K562 (cell line): ENCODE results near the gene ZNF385D. TPM values are rescaled to one million over a fixed set of nuclear protein-coding genes. Genes with fewer than 3 reads are reported as not detected.

Experiments
- ATAC-seq: fragments of 200-7000 bp; cut with Tn5 transposase; 3 replicates; pipeline ENCODE4 v1.9.1; 2020; ENCODE audit warnings: moderate library complexity
- BruUV-seq: library from RNA; stranded (reverse); fragments of 400-500 nt; replicated peaks from 2 replicates; lab custom pipeline; 2021; lab: Mats Ljungman, UMichigan
- CTCF ChIA-PET: fragments of 300-600 bp; formaldehyde crosslinking; extraction: SDS; loops from one replicate; lab custom pipeline; 2021; ENCODE audit warnings: low intra/inter-chr PET ratio; lab: Yijun Ruan, JAX
- POLR2A ChIA-PET: fragments of 300-600, 350-650 bp; sonication (Branson Sonifier 250); formaldehyde crosslinking; extraction: SDS; loops from one replicate; lab custom pipeline; 2021; ENCODE audit warnings: antibody characterized with exemption, inconsistent platforms; lab: Yijun Ruan, JAX
- DNase-seq, 4 experiments: peaks; one replicate each; pipeline versions ENCODE4 v3.0.0 to v3.0.0-alpha.2; 2011 to 2018; ENCODE audit warnings: low spot score in 3 of 4, mixed read lengths in 3 of 4; ENCODE audit errors: extremely low read depth in 1 of 4
- FAIRE-seq: peaks from 2 replicates; lab custom pipeline; 2011; peaks lifted over from hg19 to GRCh38; lab: Jason Lieb, UNC
- H2AFZ ChIP-seq: 2 replicates; pipeline ENCODE4 v1.6.0; 2011; ENCODE audit warnings: low read depth, low read length, control low read depth, inconsistent platforms
- H3K27ac ChIP-seq: fragments of 200-600 bp; 3 replicates; pipeline ENCODE4 v1.8.0; 2011; ENCODE audit warnings: low read depth, mild to moderate bottlenecking, control low read depth, inconsistent platforms, low read length, moderate library complexity, mixed read lengths; ENCODE audit errors: extremely low read depth
- H3K27me3 ChIP-seq, 2 experiments: fragments of 300-600 bp in 1 of 2; 2 replicates in 1 of 2; 3 replicates in 1 of 2; pipeline versions ENCODE4 v1.6.0 to v1.8.0; 2011; ENCODE audit warnings: inconsistent platforms in 2 of 2, low read length in 2 of 2, mild to moderate bottlenecking in 1 of 2, mixed read lengths in 1 of 2, moderate library complexity in 1 of 2; ENCODE audit not compliant: control insufficient read depth in 2 of 2, insufficient read depth in 2 of 2
- H3K36me3 ChIP-seq: fragments of 300-600 bp; 3 replicates; pipeline ENCODE4 v1.8.0; 2011; ENCODE audit warnings: mild to moderate bottlenecking, low read length, inconsistent platforms; ENCODE audit not compliant: control insufficient read depth, insufficient read depth
- H3K4me1 ChIP-seq, 2 experiments: fragments of 200-600 bp in 1 of 2; replicated peaks in 1 of 2; 2 replicates in 1 of 2; 3 replicates in 1 of 2; pipeline versions ENCODE4 v1.5.1 to v1.8.0; 2011; ENCODE audit warnings: inconsistent platforms in 2 of 2, low read length in 2 of 2, mild to moderate bottlenecking in 1 of 2, mixed read lengths in 1 of 2, moderate library complexity in 1 of 2; ENCODE audit not compliant: control insufficient read depth in 2 of 2, insufficient read depth in 2 of 2
- H3K4me2 ChIP-seq: 2 replicates; pipeline ENCODE4 v1.6.1; 2011; ENCODE audit warnings: low read length, control low read depth, inconsistent platforms, mixed read lengths; ENCODE audit not compliant: insufficient read depth
- H3K4me3 ChIP-seq: fragments of 200-600 bp; sonication (generic), shearing (Covaris generic); 2 replicates; pipeline ENCODE4 v1.5.1; 2016; ENCODE audit warnings: control low read depth, inconsistent platforms
- H3K79me2 ChIP-seq: fragments of 200-600 bp; 3 replicates; pipeline ENCODE4 v1.8.0; 2011; ENCODE audit warnings: low read length, inconsistent platforms; ENCODE audit not compliant: control insufficient read depth, insufficient read depth
- H3K9ac ChIP-seq, 2 experiments: 2 replicates each; pipeline versions ENCODE4 v1.6.0 to v1.6.1; 2011; ENCODE audit warnings: low read depth in 2 of 2, low read length in 2 of 2, control low read depth in 1 of 2, inconsistent platforms in 1 of 2, mild to moderate bottlenecking in 1 of 2, mixed read lengths in 1 of 2; ENCODE audit not compliant: insufficient read depth in 1 of 2
- H3K9me1 ChIP-seq: one replicate; pipeline ENCODE4 v1.6.0; 2011; ENCODE audit warnings: inconsistent platforms, mild to moderate bottlenecking, low read length, moderate library complexity; ENCODE audit not compliant: control insufficient read depth, insufficient read depth
- H3K9me3 ChIP-seq: replicated peaks from 2 replicates; pipeline ENCODE4 v1.5.1; 2011; ENCODE audit warnings: low read depth, low read length, inconsistent platforms; ENCODE audit not compliant: control insufficient read depth, insufficient read depth
- H4K20me1 ChIP-seq: replicated peaks from 2 replicates; pipeline ENCODE4 v1.6.1; 2011; ENCODE audit warnings: low read length, inconsistent platforms, mixed read lengths; ENCODE audit not compliant: control insufficient read depth, insufficient read depth
- CEBPG ChIP-seq, 3 experiments: fragments of 200-800 bp in 1 of 3; sonication (Bioruptor generic) in 1 of 3; sonication (generic) in 1 of 3; formaldehyde crosslinking in 1 of 3; IDR thresholded peaks in 2 of 3; conservative IDR thresholded peaks in 1 of 3; 2 replicates each; pipeline versions ENCODE4 v1.6.1 to v1.8.0; 2016 to 2022; ENCODE audit warnings: missing compliant biosample characterization in 2 of 3, missing genetic modification characterization in 2 of 3, mild to moderate bottlenecking in 1 of 3, missing genetic modification reagents in 1 of 3
- HEY1 ChIP-seq: fragments of 250-450 bp; sonication (Bioruptor Pico); IDR thresholded peaks from 2 replicates; pipeline ENCODE4 v1.5.0; 2020; ENCODE audit warnings: mild to moderate bottlenecking, moderate library complexity, borderline replicate concordance
- HNRNPUL1 ChIP-seq: fragments of 200-400 bp; formaldehyde crosslinking; IDR thresholded peaks from 2 replicates; pipeline ENCODE4 v1.6.1; 2017; ENCODE audit warnings: low read length
- MEF2D ChIP-seq: conservative IDR thresholded peaks from 2 replicates; pipeline ENCODE4 v1.6.1; 2016; ENCODE audit warnings: low read depth, missing genetic modification characterization, missing compliant biosample characterization
- PHF21A ChIP-seq: fragments of 450-650 bp; IDR thresholded peaks from 2 replicates; pipeline ENCODE4 v1.6.1; 2017; ENCODE audit warnings: low read depth, borderline replicate concordance
- POLR3G ChIP-seq: IDR thresholded peaks from 2 replicates; pipeline ENCODE4 v1.6.1; 2011; ENCODE audit not compliant: insufficient read length, insufficient replicate concordance; ENCODE audit errors: extremely low read depth
- SETDB1 ChIP-seq: IDR thresholded peaks from one replicate; pipeline ENCODE4 v1.6.1; 2012; ENCODE audit warnings: low read length, control low read depth, inconsistent platforms
- ZNF551 ChIP-seq: fragments of 250-450 bp; sonication (Bioruptor Pico); IDR thresholded peaks from 2 replicates; pipeline ENCODE4 v1.5.0; 2021; ENCODE audit warnings: mild to moderate bottlenecking, moderate library complexity
- ZNF57 ChIP-seq: fragments of 450-650 bp; formaldehyde crosslinking; IDR thresholded peaks from 2 replicates; pipeline ENCODE4 v1.4.0; 2020; ENCODE audit warnings: mild to moderate bottlenecking, moderate library complexity
- ZSCAN29 ChIP-seq: fragments of 450-650 bp; IDR thresholded peaks from 2 replicates; pipeline ENCODE4 v1.6.1; 2017
- WGBS: fragments of 100-300 bp; shearing (Covaris generic); methylation state at CpG from one replicate; pipeline ENCODE4 v1.1.6; 2016; ENCODE audit warnings: low coverage, mixed read lengths; ENCODE audit not compliant: insufficient coverage; ENCODE audit errors: missing lambda C conversion rate; 5-methylcytosine and 5-hydroxymethylcytosine counted together
- in situ Hi-C: fragments of 300-500 bp; cut with MboI; formaldehyde crosslinking; loops from 4 replicates; pipeline ENCODE4 v1.15.0; 2018; ENCODE audit warnings: inconsistent platforms, mixed read lengths
- intact Hi-C: fragments of 100-400 bp; cut with micrococcal nuclease; formaldehyde crosslinking; loops from 2 replicates; pipeline ENCODE4 v1.14.2; 2022
- polyA plus RNA-seq, 8 experiments: library from polyadenylated mRNA; depleted of rRNA in 4 of 8; stranded (reverse) in 5 of 8; unstranded in 3 of 8; fragments of >200 nt; fragmentation: Nextera tagmentation in 2 of 8; fragmentation: Illumina TruSeq in 1 of 8; extraction: Ambion mirVana in 2 of 8; extraction: Trizol in 1 of 8; gene quantifications; 2 replicates each; pipeline versions ENCODE4 v1.2.1 to v1.2.3, GENCODE V29; 2011 to 2014; ENCODE audit warnings: inconsistent platforms in 1 of 8, missing spikeins in 1 of 8
- total RNA-seq, 7 experiments: library from RNA; depleted of rRNA in 6 of 7; stranded (reverse); fragments of >200 nt in 6 of 7; fragmentation: Illumina TruSeq in 2 of 7; extraction: Trizol in 2 of 7; gene quantifications; 2 replicates each; pipeline versions ENCODE4 v1.2.1 to v1.2.3, GENCODE V29; 2011 to 2021; ENCODE audit warnings: low replicate concordance in 1 of 7
- TF ChIP-seq, protein P1 (sequence below): sonication (generic); formaldehyde crosslinking; IDR thresholded peaks from 2 replicates; pipeline ENCODE4 v1.8.0; 2022; ENCODE audit warnings: mild to moderate bottlenecking, missing genetic modification reagents
- TF ChIP-seq, protein P2 (sequence below), 2 experiments: IDR thresholded peaks; 2 replicates each; pipeline ENCODE4 v1.6.1; 2012; ENCODE audit warnings: improper control_type of control experiment in 2 of 2, low read depth in 2 of 2, low read length in 2 of 2, borderline replicate concordance in 1 of 2
- TF ChIP-seq, protein P3 (sequence below), 3 experiments: IDR thresholded peaks in 2 of 3; conservative IDR thresholded peaks in 1 of 3; 2 replicates each; pipeline ENCODE4 v1.5.1; 2011 to 2012; ENCODE audit warnings: low read length in 3 of 3, mild to moderate bottlenecking in 3 of 3, control low read depth in 2 of 3, improper control_type of control experiment in 1 of 3, inconsistent platforms in 1 of 3, low read depth in 1 of 3, mixed read lengths in 1 of 3, moderate library complexity in 1 of 3; ENCODE audit not compliant: insufficient read depth in 2 of 3

ZNF385D gene
- total and polyA plus RNA-seq, 9 of the 15 experiments (the other 6 are each of a cell fraction or from before 2014, with no cell fraction given), result 0.14 to 1.7 (median 0.51) TPM

DNA sequence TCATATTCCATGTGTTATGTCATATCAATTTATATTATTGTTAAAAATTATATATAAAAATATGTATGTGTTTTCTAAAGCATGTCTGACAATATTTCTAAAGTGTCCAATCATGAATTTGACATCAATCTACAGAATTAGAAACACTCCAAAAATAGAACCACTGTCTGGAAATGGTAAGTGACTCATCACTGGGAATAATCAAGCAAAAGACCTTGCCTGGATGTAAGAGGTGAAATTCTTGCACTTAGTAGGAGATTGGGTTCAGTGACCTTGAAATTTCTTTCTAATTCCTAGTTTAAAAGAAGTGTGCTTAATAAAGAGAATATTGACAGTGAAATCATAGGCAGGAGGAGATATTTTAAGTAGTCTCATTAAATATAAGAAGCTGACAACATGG is 188.8 kb downstream of the ZNF385D start (continued):
- TF ChIP-seq, protein P1, sequence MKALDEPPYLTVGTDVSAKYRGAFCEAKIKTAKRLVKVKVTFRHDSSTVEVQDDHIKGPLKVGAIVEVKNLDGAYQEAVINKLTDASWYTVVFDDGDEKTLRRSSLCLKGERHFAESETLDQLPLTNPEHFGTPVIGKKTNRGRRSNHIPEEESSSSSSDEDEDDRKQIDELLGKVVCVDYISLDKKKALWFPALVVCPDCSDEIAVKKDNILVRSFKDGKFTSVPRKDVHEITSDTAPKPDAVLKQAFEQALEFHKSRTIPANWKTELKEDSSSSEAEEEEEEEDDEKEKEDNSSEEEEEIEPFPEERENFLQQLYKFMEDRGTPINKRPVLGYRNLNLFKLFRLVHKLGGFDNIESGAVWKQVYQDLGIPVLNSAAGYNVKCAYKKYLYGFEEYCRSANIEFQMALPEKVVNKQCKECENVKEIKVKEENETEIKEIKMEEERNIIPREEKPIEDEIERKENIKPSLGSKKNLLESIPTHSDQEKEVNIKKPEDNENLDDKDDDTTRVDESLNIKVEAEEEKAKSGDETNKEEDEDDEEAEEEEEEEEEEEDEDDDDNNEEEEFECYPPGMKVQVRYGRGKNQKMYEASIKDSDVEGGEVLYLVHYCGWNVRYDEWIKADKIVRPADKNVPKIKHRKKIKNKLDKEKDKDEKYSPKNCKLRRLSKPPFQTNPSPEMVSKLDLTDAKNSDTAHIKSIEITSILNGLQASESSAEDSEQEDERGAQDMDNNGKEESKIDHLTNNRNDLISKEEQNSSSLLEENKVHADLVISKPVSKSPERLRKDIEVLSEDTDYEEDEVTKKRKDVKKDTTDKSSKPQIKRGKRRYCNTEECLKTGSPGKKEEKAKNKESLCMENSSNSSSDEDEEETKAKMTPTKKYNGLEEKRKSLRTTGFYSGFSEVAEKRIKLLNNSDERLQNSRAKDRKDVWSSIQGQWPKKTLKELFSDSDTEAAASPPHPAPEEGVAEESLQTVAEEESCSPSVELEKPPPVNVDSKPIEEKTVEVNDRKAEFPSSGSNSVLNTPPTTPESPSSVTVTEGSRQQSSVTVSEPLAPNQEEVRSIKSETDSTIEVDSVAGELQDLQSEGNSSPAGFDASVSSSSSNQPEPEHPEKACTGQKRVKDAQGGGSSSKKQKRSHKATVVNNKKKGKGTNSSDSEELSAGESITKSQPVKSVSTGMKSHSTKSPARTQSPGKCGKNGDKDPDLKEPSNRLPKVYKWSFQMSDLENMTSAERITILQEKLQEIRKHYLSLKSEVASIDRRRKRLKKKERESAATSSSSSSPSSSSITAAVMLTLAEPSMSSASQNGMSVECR (CRISPR knock-in tag), result no peak

DNA sequence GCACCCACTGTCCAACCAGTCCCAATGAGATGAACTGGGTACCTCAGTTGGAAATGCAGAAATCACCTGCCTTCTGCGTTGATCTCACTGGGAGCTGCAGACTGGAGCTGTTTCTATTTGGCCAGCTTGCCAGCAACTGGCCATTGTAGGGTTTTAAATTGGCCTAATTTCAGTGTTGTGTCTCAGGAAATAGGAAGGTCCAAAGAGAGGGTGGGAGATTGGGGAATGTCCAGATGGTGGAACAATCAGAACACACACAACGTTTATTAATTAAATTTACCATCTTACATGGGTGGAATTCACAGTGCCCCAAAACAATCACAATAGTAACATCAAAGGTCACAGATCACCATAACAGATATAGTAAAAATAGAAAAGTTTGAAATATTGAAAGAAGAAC is 189.5 kb downstream of the ZNF385D start:
- no peak overlapping the region for H2AFZ ChIP-seq
- peaks cover 77% of the 10 kb centered on the region for H3K79me2 ChIP-seq
- no peak overlapping the region for H3K4me2 ChIP-seq
- no peaks in the 10 kb centered on the region for H3K36me3 ChIP-seq
- intact Hi-C loops, result no loop called here
- H3K4me1 ChIP-seq, result no peaks in the 10 kb centered on the region
- in situ Hi-C loops, result no loop called here
- DNase-seq (no peak), ATAC-seq (no peak), FAIRE-seq (no peak)
- 20% methylated on average over 2 of the region's 2 CpGs for WGBS
- H3K9me3 ChIP-seq, result no peaks in the 10 kb centered on the region
- no peak overlapping the region for H3K4me3 ChIP-seq
- no peaks in the 10 kb centered on the region for H4K20me1 ChIP-seq
- H3K27ac ChIP-seq, result no peak overlapping the region
- CTCF ChIA-PET, result no interaction called here
- no peaks in the 10 kb centered on the region for H3K9me1 ChIP-seq
- H3K9ac ChIP-seq, result no peak overlapping the region
- BruUV-seq, result no TSS peak
- no peaks in the 10 kb centered on the region for H3K27me3 ChIP-seq
- POLR2A ChIA-PET, result no interaction called here
- TF ChIP-seq MEF2D (no peak), SETDB1 (no peak), PHF21A (no peak), ZSCAN29 (no peak), ZNF551 (CRISPR knock-in tag) (no peak), HNRNPUL1 (no peak), CEBPG (CRISPR knock-in tag; IDR thresholded peaks at IDR 0.05) (no peak), CEBPG (tag; conservative IDR thresholded peaks at IDR 0.05 in 1 of 2, IDR thresholded peaks at IDR 0.05 in 1 of 2) (no peak), POLR3G (no peak), ZNF57 (no peak), HEY1 (CRISPR knock-in tag) (no peak)
- TF ChIP-seq, protein P2, sequence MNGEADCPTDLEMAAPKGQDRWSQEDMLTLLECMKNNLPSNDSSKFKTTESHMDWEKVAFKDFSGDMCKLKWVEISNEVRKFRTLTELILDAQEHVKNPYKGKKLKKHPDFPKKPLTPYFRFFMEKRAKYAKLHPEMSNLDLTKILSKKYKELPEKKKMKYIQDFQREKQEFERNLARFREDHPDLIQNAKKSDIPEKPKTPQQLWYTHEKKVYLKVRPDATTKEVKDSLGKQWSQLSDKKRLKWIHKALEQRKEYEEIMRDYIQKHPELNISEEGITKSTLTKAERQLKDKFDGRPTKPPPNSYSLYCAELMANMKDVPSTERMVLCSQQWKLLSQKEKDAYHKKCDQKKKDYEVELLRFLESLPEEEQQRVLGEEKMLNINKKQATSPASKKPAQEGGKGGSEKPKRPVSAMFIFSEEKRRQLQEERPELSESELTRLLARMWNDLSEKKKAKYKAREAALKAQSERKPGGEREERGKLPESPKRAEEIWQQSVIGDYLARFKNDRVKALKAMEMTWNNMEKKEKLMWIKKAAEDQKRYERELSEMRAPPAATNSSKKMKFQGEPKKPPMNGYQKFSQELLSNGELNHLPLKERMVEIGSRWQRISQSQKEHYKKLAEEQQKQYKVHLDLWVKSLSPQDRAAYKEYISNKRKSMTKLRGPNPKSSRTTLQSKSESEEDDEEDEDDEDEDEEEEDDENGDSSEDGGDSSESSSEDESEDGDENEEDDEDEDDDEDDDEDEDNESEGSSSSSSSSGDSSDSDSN (IDR thresholded peaks at IDR 0.05; ENCODE audit: borderline replicate concordance in 1 of 2, low read depth in 2 of 2, low read length in 2 of 2), result no peak
- TF ChIP-seq, protein P3, sequence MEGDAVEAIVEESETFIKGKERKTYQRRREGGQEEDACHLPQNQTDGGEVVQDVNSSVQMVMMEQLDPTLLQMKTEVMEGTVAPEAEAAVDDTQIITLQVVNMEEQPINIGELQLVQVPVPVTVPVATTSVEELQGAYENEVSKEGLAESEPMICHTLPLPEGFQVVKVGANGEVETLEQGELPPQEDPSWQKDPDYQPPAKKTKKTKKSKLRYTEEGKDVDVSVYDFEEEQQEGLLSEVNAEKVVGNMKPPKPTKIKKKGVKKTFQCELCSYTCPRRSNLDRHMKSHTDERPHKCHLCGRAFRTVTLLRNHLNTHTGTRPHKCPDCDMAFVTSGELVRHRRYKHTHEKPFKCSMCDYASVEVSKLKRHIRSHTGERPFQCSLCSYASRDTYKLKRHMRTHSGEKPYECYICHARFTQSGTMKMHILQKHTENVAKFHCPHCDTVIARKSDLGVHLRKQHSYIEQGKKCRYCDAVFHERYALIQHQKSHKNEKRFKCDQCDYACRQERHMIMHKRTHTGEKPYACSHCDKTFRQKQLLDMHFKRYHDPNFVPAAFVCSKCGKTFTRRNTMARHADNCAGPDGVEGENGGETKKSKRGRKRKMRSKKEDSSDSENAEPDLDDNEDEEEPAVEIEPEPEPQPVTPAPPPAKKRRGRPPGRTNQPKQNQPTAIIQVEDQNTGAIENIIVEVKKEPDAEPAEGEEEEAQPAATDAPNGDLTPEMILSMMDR (IDR thresholded peaks at IDR 0.05 in 2 of 3, conservative IDR thresholded peaks at IDR 0.05 in 1 of 3; ENCODE audit: insufficient read depth in 2 of 3, low read depth in 1 of 3, low read length in 3 of 3), result no peak
